Measurements from ENCODE around the gene IGF2R.
"Not testable (repeated sequence)": the region's sequence is repeated elsewhere in the genome, so short reads cannot be mapped to it uniquely, and the experiment has no call there.

Gene IGF2R

DNA sequence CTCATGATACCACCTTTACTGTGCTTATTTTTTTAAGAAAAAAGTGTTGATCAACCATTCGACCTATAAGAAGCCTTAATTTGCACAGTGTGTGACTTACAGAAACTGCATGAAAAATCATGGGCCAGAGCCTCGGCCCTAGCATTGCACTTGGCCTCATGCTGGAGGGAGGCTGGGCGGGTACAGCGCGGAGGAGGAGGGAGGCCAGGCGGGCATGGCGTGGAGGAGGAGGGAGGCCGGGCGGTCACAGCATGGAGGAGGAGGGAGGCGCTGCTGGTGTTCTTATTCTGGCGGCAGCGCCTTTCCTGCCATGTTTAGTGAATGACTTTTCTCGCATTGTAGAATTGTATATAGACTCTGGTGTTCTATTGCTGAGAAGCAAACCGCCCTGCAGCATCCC lies 137.1 kb downstream of the IGF2R start:
- no peak for DNase-seq

DNA sequence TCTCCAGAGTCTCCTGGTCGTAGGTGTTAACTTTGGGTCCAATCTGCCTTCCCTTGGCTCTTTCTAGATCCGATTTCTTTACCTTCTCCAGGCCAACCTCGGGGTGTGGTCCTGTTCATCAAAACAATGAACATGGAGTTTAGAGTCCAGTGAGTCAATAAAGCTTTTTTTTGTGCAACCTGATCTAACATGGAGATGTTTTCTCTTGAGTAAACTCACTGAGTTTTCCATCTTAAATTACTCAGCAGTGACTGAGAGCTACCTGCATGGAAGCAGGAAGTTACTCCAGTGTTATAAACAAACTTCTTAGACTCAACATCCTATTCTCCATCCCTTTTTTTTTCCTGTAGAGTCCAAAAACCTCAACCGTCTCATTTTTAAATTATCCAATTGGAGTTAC lies 137.8 kb downstream of the IGF2R start:
- no peak for DNase-seq

DNA sequence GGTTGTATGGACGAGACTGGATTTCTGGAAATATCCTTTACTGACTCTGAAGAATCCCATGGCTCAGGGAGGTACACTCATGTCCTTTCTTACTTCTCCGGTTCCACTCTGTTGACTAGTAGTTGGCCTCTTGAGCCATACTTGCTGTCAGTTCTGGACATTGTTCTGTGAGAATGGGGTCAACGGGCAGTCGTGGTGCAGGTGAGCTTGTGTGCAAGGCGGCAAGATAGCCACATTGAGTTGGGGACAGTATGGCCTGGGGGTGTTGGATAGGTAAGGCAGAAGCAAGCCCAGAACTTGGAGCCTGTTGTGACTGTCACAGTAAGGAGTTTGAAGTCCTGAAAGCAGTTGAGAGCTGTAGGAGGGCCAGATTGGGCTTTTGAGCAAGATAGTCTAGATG lies 139.2 kb downstream of the IGF2R start:
- DNase-seq = no peak

DNA sequence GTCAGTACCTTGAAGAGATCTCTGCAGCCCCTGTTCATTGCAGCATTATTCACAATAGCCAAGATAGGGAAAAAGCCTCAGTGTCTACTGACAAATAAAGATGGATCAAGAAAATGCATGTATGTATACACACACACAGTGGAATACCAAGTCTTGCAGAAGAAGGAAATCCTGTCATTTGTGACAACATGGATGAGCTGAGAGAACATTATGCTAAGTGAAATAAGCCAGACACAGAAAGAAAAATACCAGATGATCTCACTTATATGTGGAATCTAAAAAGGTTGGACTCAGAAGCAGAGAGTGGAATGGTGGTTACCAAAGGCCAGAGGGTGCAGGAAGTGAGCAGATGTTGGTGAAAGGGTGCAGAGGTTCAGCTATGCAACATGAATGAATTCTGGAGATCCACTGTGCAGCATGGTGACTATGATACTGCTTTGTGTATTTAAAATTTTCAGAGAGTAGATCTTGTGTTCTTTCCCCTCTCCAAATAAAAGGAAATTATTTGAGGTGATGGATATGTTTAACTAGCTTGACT lies 141.8 kb downstream of the IGF2R start:
- DNase-seq = no peak

DNA sequence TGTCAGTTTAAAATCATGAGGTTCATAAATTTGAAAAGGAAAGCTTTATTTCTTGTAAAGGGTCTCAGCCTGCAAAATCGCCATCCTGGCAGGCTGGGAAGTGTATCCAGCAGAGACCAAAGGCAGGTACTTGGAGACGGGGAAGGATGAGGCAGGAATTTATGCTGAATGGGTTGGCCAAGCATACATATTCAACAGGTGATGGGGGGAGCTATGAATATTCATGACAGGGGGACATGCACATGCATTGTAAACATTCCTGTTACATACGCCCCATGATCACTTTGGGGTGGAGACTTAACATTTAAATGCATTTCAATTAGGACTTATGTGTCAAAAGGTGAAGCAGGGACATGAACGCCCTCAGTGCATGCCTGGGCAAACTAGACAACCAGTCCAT lies 142.9 kb downstream of the IGF2R start:
- no peak for DNase-seq

DNA sequence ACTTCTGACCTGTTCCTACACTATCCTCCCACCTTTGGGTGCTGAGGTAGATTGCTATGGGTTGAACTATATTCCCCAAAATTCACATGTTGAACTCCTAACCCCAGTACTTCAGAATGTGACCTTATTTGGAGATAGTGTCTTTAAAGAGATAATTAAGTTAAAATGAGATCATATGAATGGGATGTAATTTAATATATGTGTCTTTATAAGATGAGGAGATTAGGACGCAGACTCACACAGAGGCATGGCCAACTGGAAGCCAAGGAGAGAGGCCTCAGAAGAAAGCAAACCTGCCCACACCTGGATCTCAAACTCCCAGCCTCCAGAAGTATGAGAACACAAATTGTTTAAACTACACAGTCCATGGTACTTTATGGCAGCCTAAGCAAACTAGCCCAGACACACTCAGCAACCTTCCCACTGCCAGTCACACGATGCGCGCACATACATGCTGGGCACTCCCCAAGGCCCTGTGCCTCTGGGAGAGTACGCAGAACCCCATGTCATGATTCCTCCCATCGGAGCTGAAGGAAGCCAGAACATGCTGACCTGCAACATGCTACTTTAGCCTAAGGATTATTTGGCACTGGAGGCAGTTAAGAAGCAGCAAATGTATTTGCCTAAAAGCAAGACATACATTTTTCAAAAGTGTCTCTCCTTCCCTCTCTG lies 143.9 kb downstream of the IGF2R start:
- no peak for DNase-seq

DNA sequence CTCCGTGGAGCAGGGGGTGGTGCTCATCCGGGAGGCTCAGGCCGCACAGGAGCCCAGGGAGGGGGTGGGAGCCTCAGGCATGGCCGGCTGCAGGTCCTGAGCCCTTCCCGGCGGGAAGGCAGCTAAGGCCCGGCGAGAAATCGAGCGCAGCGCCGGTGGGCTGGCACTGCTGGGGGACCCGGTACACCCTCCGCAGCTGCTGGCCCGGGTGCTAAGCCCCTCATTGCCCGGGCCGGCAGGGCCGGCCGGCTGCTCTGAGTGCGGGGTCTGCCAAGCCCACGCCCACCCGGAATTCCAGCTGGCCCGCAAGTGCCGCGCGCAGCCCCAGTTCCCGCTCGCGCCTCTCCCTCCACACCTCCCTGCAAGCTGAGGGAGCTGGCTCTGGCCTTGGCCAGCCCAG lies 145.7 kb downstream of the IGF2R start:
- not testable (repeated sequence) for DNase-seq

DNA sequence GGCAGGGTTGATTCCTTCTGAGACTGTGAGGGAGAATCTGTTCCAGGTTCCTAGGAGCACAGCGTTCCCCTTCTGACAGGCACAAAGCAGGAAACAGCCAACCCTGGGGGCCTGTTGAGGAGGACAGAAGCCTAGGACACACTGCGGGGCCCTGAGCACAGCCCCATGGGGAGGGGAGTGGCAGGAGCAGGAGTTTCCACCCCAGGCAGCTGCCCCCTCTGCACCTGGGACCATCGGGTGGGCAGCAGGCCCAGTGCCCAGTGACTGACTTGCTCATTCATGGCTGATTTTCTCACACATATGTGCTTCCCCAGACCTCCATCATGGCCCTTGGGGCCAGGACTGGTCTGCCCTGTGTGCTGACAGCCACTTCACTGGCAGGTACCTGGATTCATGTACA lies 146.5 kb downstream of the IGF2R start:
- DNase-seq = no peak

DNA sequence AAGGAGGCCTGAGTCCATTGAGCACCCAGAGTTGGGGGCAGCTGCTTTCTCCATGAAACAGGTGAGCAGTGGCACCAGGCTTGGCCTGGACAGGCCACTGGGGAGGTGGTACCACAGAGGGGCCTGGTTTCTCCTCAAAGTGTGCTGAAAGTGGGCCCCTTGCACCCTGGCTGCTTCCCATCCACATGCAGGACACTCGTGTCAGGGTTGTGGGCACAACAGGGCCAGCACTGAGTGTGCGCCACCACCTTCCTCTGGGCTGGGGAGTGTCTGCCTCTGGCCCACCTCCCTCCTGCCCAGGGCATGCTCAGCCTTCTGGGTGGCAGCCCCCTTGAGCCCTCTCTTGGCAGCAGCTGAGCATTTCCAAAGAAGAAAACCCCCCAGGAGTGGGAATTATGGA lies 147.5 kb downstream of the IGF2R start:
- no peak for DNase-seq

DNA sequence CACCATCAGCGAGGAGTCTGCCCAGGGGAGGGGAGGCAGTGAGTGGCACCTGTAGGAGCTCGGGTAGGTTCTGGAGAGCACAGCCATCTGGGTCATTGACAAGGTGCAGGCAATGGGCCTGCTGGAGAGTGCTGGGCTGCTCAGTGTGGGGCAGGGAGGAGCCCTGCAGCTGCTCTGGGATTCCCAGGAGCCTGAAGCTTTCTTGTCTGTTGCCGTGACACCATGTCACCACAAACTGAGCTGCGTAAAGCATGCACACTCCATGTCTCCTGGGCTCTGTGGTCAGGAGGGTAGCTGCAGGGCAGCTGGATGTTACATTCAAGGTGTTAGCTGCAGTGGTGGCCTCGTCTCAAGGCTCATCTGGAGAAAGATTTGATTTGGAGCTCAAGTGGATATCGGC lies 148.3 kb downstream of the IGF2R start:
- no peak for DNase-seq

DNA sequence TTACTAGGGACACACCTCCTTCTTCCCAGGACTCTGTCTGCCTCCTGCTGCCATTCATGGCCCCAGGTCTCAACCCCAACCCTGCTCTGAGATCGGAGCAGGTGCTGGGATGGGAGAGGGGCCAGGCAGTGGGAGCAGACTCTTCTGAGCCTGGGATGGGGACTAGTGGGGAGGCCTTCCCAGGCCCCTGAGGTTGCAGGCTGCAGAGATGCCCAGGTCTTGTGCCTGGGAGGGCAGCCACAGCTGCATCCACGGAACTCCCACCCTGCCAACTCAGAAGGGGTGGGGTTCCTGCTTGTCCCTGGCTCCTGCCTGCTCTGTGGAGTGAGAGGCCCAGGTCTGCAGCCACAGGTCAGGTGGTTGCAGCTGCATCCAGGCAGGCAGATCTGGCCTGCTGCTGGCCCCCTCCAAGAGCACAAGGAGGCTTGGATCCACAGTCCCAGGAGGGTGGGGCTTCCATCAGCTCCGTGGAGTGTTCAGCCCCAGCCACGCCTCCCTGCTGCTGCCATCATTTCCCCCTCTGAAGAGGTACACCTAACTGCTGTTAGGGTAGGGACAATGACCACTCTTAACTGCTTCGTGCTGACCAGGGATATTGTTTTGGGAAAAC lies 149.8 kb downstream of the IGF2R start:
- no peak for DNase-seq

DNA sequence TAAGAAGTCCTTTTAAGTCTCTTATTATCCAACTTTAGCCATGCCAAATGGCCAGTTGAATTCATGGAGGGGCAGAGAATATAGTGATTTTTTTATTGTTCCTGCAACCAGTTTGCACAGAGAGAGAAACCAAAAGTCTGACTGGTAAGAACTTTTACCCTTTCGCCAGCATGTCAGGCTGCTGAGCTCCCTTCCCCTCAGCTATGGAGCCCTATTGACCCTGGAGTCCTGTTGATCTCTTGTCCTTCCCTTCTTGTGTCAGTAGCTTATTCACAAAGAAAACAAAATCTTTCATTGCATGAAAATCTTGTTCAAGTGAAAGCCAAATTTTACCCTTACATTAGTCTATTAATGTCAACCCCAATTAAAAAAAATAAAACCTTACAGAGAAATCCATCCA lies 151.2 kb downstream of the IGF2R start:
- DNase-seq = no peak

DNA sequence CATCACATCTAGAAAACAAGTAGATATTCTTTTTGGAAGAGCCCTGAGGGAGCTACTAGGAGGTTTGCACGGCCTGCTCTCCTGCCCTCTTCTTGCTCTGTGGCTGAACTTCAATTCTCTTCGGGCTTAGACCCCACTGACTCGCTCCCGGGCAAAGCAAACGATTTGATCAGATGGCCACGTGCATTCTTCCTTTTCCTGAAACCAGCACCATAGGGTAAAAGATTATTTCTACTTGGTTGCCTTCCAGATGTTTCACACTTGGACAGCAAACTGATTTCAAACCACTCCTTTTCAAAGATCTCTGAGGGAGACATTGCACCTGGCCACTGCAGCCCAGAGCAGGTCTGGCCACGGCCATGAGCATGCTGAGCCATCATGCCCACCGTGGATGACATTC lies 152.7 kb downstream of the IGF2R start, which contains the start of gene SLC22A1:
Gene SLC22A1 (plus strand): TSS at position 258 of the 400 bp plus-strand sequence. CDS start 121 bp downstream, at position 379.
- DNase-seq = no peak

DNA sequence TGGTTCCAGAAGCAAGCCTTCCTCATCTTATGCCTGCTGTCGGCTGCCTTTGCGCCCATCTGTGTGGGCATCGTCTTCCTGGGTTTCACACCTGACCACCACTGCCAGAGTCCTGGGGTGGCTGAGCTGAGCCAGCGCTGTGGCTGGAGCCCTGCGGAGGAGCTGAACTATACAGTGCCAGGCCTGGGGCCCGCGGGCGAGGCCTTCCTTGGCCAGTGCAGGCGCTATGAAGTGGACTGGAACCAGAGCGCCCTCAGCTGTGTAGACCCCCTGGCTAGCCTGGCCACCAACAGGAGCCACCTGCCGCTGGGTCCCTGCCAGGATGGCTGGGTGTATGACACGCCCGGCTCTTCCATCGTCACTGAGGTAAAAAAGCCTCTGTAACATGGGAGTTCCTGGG lies 153.1 kb downstream of the IGF2R start:
- DNase-seq = no peak

DNA sequence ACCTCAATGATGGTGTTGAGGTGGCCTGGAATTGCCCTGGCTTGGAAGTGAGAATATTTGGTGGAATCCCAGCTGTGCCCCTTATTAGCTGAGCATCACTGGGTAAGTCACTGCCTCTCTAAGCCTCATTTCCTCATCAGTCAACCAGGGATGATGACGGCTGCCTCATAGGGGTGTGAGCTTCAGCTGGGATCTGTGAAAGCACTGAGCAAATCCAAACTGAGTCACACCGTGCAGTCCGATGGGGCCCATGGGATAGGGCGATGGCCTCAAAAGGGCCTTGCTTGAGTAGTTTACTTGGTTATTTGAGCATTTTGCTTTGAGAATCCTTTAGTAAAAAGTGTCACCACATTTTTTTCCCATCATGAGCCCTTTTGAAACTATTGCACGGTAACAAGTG lies 153.9 kb downstream of the IGF2R start:
- no peak for DNase-seq

DNA sequence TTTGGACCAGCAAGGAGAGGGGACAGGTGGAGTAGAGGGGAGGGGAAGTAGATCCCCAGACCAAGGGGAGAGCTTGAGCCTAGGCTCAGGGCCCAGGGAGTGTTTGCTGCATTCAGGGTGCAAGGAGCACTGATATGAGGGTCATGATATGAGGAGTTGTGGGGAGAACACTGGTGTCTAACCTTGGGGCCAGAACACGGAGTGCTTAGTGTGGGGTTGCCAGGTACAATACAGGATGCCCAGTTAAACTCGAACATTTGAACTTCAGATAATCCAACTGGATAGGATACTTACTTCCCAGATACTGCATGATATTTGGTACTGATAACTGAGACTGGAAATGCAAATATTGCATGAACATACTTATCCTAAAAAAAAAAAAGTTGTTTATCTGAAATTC lies 155.1 kb downstream of the IGF2R start:
- no peak for DNase-seq

DNA sequence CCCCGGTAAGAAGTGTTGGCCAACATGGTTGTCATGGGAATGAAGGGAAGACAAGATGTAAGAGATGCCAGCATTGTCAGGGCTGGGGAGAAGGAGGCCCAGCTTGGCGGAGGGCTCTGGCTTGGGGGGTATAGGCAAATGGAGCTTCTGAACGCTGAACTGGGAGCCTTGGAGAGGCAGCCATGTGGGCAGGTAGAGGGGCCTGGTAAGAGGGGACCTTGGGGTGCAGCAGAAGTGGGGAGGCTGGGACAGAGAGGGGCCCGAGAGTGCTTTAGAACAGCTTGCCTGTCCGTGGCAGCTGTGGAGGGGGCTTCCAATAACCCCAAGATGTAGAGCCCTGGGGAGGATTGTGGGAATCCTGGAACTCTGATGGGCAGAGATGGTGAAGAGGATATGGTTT lies 155.7 kb downstream of the IGF2R start:
- no peak for DNase-seq

DNA sequence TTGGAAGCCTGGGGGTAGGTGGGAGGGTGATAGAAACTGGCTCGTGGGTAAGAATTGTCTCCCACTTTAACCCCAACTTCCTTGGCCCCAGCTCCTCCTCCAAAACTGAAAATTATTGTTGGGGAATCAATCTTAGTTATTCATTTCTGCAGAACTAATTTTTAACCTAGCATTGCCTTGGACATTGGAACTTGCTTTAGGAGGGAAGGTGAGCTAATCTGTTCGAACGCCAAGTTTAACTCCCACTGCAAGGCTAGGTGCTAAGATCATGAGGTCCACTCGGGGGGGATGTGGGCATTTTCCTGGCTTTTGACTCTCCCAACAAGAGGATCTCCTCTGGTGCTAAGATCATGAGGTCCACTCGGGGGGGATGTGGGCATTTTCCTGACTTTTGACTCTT lies 156.2 kb downstream of the IGF2R start:
- DNase-seq = not testable (repeated sequence)

DNA sequence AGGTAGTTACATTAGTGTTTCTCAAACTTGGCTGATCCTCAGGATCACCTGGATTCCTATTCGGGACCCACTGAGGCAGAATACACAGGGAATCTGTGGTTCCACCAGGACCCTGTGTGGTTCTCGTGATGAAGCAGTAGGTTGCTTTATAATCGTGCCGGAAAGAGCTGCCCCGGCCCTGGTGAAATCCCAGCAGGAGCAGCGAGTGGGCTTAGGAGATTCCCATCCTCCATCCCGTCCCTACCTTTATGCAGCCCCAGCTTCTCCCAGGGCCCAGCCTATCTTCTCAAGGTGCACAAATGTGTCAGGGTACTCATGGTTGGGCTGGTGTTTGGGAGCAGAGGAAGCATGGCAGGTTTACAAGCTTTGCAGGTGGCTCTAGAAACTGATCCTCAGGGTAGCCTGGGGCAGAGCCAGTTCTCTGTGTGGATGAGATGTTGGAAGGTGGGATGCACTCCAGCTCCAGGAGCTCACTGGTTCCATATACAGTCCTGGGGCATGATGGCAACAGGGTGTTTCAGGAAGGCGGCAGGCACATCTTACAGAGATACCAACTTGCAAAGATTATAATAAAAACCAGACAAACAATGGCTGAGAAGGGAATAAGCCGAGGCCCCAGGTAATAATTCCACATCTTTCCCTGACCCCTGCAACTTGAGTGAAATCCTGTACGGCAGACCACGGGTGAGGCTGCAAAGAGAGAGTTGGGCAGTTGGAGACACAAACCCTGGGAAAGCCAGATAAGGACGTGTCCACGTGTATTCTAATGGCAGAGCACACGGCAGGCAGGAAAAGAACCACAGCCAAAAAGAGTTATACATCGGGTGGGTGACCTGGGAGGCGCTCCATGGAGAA lies 158.6 kb downstream of the IGF2R start:
- DNase-seq = no peak

DNA sequence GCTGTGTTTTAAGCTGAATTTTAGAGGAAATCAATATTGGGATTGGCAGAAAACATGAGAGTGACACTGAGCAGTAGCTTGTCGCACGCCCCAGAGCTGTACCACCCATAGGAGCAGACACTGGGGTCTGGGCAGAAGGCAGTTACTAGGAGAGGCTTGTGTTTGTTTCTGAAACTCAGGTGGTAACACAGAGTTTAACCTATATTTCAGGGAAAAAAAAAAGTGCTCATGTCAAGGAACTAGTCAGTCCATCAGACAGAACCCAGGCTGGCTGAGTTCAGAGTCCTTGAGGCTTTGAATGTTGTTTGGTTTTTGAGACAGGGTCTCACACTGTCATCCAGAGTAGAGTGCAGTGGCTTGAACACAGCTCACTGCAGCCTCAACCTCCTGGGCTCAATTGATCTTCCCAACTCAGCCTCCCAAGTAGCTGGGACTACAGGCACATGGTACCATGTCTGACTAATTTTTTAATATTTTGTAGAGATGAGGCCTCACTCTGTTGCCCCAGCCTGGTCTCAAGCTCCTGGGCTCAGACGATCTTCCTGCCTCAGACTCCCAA lies 159.3 kb downstream of the IGF2R start:
- no peak for DNase-seq

DNA sequence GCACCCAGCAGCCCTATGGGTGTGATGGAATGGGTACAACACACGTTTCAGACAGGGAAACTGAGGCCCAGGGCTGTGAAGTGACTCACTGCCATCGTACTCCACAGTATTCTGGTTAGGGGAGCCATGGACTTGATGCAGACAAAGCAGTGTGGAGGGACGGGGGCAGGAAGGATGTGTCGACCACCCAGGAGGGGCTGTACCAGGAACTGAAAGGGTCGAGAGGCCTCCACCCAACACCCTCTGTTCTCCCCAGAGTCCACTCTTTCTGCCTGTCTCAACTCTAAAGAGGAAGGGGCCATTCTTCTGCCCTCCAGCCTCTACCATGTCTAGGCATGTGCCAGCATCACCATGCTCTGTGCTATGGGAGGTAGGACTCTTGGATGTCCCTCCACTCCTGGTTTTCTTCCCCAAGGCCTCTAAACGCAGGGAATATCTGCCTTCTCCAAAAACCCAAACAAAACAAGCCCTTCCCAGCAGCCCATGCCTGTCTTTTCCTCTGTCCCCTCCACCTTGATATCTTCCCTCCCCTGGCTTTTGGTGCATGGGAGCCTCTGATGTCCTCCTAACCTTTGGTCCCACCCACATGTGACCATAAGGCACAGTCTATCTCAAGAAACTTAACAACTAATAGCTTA lies 160.1 kb downstream of the IGF2R start:
- no peak for DNase-seq

DNA sequence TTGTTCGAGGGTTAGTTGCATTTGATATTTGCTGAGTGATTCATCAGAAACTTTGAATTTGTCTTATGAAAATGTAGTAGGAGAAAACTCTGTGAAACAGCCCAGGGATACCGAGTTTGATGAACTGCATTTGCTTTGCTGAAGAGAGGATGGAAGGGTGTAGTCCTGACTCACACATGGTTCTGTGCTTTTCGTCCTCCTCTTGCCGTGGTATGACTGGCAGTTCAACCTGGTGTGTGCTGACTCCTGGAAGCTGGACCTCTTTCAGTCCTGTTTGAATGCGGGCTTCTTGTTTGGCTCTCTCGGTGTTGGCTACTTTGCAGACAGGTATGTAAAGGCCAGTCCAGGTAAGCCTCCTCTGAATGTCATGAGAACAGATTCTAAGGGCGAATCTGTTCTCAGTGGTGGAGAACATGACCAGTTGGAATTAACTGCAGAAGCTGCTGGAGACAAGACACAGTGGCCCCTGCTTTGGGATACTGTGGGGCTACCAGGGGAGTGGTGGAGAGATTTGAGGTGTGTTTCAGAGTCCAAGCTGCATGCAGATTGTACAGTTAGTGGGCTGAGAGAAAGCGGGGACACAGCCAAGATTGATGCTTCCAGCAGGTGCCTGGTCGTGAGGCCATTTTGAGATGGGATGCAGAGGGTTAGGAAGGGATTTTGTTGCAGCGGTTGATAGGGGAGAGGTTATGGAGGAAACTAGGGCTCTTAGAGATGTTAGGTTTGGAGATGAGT lies 161.2 kb downstream of the IGF2R start:
- DNase-seq = no peak
